Activated T-helper 1 cell treated with anti-CD3 and anti-CD28 coated beads, Interleukin-12 subunit alpha, Interleukin-12 subunit beta, Interleukin-2, Interleukin-4 antibody, amounts not matched to agents 30 ng/mL and 10 ng/mL and 1 ng/mL, durations not matched to agents 14 hours and 24 hours and 36 hours (primary cell): ENCODE measurements around the gene SLC33A1. TPM values are rescaled to one million over a fixed set of nuclear protein-coding genes. Genes with fewer than 3 reads are reported as not detected.

Source experiments
- DNase-seq: peaks from one replicate; pipeline ENCODE4 v3.0.0; 2021; ENCODE audit warnings: low spot score
- H3K27ac Mint-ChIP-seq: one replicate; pipeline ENCODE4 v1.8.0; 2021; ENCODE audit warnings: mild to moderate bottlenecking, mixed read lengths
- H3K27me3 Mint-ChIP-seq: one replicate; pipeline ENCODE4 v1.8.0; 2022; ENCODE audit warnings: mild to moderate bottlenecking, moderate library complexity, mixed read lengths; ENCODE audit not compliant: insufficient read depth
- H3K36me3 Mint-ChIP-seq: one replicate; pipeline ENCODE4 v1.8.0; 2021; ENCODE audit warnings: low read depth, mixed read lengths
- H3K4me1 Mint-ChIP-seq: one replicate; pipeline ENCODE4 v1.8.0; 2021; ENCODE audit warnings: low read depth, mixed read lengths
- H3K4me3 Mint-ChIP-seq: one replicate; pipeline ENCODE4 v1.8.0; 2021; ENCODE audit warnings: mild to moderate bottlenecking, moderate library complexity, mixed read lengths
- H3K9me3 Mint-ChIP-seq: one replicate; pipeline ENCODE4 v1.8.0; 2021; ENCODE audit warnings: mixed read lengths
- intact Hi-C: fragments of 100-400 bp; cut with micrococcal nuclease; formaldehyde crosslinking; loops from one replicate; pipeline ENCODE4 v1.15.1; 2024
- total RNA-seq: library from RNA; stranded (reverse); gene quantifications from 2 replicates; pipeline ENCODE4 v1.2.3, GENCODE V29; 2022

The SLC33A1 gene
- total RNA-seq, 1 donor from 2014 or later: 27.4 TPM

DNA sequence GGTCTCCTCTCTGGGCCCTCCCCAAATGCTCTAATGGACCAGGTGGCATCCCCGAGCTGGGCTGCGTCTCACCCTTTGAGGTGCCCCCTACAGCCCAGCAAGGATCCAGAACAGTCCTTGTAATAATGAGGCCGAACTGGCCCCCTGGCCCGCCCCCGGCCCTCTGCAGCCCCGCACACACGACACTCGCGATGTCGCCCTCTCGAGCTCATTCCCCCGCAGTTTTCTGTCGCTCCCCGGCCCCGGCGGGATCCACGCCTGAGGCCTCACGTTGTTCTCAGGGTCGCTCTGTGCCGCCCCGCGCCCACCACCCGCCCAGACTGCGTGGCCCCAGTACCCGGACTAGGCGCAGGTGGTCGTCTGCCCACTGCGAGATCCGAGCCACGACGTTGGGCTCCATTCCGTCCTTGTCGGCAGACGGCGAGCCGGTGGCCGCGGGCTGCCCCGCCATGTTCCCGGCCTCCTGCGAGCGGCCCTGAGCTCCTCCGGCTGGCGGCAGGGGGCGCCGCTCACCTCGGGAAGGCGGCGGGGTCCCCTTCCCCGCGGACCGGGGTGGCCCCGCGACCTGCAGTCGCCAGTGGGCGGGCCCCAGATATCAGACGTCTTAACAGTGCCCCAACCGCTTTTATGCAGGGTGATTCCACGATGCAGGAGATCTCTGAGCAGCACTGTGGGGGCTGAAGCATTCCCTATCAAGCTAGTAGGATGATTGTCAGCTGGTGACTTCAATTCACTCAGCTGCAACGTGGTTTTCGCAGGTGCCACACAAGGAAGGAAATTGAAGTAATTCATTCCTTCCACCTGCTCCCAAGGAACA lies 48.2 kb downstream of the SLC33A1 start, which contains the start of gene C3orf33:
TSS of gene C3orf33 (minus strand) at position 477 of the 817 bp plus-strand sequence. CDS start at position 451, 26 bp downstream.
- DNase-seq: peak; percentile 70
- H3K4me1 Mint-ChIP-seq: peaks cover 10% of the 10 kb centered on the region
- H3K9me3 Mint-ChIP-seq: no peaks in the 10 kb centered on the region
- peaks cover 6% of the 10 kb centered on the region for H3K27me3 Mint-ChIP-seq
- intact Hi-C loops: loop anchor here (1.0 to 5.0 kb wide), 4 partner anchors 48 to 116 kb away; partner anchors contain the start of genes GMPS and SLC33A1
- peak within 1 kb of the TSS; percentile 83 for H3K4me3 Mint-ChIP-seq
- peak within 1 kb of the TSS; percentile 74 for H3K27ac Mint-ChIP-seq
- peaks cover 2% of the 10 kb centered on the region for H3K36me3 Mint-ChIP-seq

- Mint-ChIP-seq H3K9me3 (no peaks in the 10 kb centered on the region), H3K27ac (peak overlapping the region; percentile 74), H3K36me3 (peaks cover 2% of the 10 kb centered on the region), H3K27me3 (peaks cover 6% of the 10 kb centered on the region), H3K4me3 (peak overlapping the region; percentile 83), H3K4me1 (peaks cover 10% of the 10 kb centered on the region)
- intact Hi-C loops: loop anchor here (5.0 kb wide), 2 partner anchors 63 to 117 kb away; no protein-coding TSS in a partner anchor
- DNase-seq: no peak
These were observed 48.9 kb downstream of the SLC33A1 start for GRCh38 chr3:155805204-155805801.

GRCh38 chr3:155804323-155804722 lies 49.9 kb downstream of the SLC33A1 start:
- Mint-ChIP-seq H3K9me3 (no peaks in the 10 kb centered on the region), H3K36me3 (peaks cover 4% of the 10 kb centered on the region), H3K27me3 (peaks cover 3% of the 10 kb centered on the region), H3K4me1 (peaks cover 10% of the 10 kb centered on the region), H3K27ac (no peak overlapping the region), H3K4me3 (no peak overlapping the region)
- intact Hi-C loops: no loop called here
- no peak for DNase-seq

- intact Hi-C loops: no loop called here
- Mint-ChIP-seq H3K4me1 (no peaks in the 10 kb centered on the region), H3K27ac (no peak overlapping the region), H3K9me3 (peaks cover 8% of the 10 kb centered on the region), H3K36me3 (peaks cover 5% of the 10 kb centered on the region), H3K27me3 (no peaks in the 10 kb centered on the region), H3K4me3 (no peak overlapping the region)
- no peak for DNase-seq
These were observed 61.7 kb downstream of the SLC33A1 start for GRCh38 chr3:155792532-155792931.

DNA sequence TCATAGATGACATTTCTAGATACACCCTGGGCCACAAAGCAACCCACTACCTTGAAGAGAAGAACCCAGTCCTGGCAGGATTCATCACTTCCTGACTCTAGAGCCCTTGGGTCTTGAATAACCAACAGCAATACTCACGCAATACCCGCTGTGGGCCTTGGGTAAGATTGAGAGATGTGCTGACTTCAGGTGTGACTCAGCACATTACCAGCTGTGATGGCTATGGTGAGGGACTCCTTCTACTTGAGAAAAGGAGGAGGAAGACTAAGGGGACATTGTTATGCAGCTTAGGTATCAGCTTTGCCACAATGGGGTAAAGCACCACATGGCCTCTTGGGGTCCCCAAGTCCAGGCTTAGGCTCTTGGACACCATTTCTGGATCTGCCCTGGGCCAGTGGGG lies 63.0 kb downstream of the SLC33A1 start:
- Mint-ChIP-seq H3K9me3 (peaks cover 8% of the 10 kb centered on the region), H3K4me3 (no peak overlapping the region), H3K27me3 (no peaks in the 10 kb centered on the region), H3K36me3 (peaks cover 5% of the 10 kb centered on the region), H3K4me1 (no peaks in the 10 kb centered on the region), H3K27ac (no peak overlapping the region)
- no peak for DNase-seq
- intact Hi-C loops: no loop called here

DNA sequence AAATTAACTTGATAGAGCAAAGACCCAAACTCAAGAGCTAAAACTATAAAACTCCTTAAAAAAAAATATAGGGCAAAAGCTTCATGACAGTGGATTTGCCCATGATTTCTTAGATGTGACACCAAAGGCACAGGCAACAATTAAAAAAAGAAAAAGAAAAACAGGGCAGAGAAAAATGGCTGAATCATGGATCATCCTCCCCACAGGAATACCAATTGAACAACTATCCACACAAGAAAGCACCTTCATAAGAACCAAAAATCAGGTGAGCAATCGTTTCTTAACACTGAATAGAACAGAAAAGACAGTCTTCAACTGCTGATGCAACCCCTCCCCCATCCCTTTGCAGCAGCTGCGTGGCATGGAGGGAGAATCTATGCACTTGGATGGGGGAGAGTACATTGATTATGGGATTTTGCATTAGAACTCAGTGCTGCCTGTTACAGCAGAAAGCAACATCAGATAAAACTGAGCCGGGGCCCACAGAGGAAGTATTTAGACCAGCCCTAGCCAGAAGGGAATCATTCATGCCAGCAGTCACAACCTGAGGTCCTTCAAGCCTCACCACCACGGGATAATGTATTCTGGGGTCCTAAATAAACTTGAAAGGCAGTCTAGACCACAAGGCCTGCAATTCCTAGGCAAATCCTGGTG lies 63.8 kb downstream of the SLC33A1 start:
- H3K4me1 Mint-ChIP-seq: no peaks in the 10 kb centered on the region
- no peak for DNase-seq
- H3K9me3 Mint-ChIP-seq: peaks cover 8% of the 10 kb centered on the region
- intact Hi-C loops: no loop called here
- no peak overlapping the region for H3K4me3 Mint-ChIP-seq
- H3K36me3 Mint-ChIP-seq: peaks cover 5% of the 10 kb centered on the region
- H3K27me3 Mint-ChIP-seq: no peaks in the 10 kb centered on the region
- H3K27ac Mint-ChIP-seq: no peak overlapping the region

DNA sequence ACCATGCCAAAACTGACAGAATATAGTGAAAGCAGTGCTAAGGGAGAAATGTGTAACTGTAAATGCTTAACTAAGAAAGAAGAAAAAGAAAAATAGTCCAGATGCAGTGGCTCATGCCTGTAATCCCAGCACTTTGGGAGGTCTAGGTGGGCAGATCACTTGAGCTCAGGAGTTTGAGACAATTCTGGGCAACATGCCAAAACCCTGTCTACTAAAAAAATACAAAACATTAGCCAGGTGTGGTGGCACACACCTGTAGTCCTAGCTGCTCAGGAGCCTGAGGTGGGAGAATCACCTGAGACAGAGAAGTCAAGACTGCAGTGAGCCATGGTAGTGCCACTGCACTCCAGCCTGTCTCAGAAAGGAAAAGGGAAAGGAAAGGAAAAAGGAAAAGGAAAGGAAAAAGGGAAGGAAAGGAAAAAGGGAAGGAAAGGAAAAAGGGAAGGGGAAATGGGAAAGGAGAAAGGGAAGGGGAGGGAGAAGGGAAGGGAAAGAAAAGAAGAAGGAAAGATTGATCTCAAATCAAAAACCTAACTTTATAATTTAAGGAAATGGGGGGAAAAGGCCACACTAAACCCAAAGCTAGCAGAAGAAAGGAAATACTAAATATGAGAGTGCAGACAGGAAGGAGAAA lies 68.4 kb downstream of the SLC33A1 start:
- Mint-ChIP-seq H3K4me3 (no peak overlapping the region), H3K36me3 (peaks cover 5% of the 10 kb centered on the region), H3K9me3 (peaks cover 7% of the 10 kb centered on the region), H3K27me3 (no peaks in the 10 kb centered on the region), H3K4me1 (no peaks in the 10 kb centered on the region), H3K27ac (no peak overlapping the region)
- DNase-seq: no peak
- intact Hi-C loops: no loop called here

DNA sequence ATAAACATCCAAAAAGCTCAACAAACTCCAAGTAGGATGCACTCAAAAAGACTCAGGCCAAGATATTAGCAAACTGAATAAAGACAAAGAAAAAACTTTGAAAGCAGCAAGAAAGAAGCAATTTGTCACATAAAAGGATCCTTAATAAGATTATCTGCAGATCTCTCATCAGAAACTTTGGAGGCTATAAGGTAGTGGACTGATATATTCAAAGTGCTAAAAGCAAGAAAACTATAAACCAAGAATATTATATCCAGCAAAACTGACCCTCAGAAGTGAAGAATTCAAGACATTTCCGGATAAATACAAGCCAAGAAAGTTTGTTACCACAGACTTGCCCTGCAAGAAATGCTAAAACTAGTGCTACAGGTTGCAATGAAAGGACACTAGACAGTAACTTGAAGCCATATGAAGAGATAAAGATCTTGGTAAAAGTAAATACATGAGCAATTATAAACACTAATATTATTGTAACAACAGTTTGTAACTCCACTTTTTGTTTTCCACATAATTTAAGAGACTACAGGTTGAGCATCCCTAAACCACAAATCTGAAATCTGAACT lies 71.8 kb downstream of the SLC33A1 start:
- Mint-ChIP-seq H3K4me1 (no peaks in the 10 kb centered on the region), H3K27me3 (no peaks in the 10 kb centered on the region)

DNA sequence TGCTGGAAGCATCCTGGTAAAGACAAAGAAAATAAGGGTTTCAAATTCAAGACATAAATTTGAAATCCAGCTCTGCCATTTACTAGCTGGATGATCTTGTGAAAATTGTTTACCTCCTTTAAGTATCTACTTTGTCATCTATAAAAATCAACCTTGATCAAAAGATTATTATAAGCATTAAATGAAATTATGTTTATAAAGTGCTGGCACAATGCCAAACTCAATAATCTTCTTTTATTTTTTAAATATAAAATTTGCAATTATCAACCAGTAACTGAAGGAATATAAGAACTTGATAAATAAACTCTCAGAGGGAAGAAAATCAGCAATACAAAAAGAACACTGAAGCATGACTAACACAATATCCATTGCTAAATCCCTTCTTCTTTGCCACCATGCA lies 73.9 kb downstream of the SLC33A1 start:
- DNase-seq: no peak
- no peaks in the 10 kb centered on the region for H3K27me3 Mint-ChIP-seq
- H3K9me3 Mint-ChIP-seq: peaks cover 7% of the 10 kb centered on the region
- peaks cover 5% of the 10 kb centered on the region for H3K36me3 Mint-ChIP-seq
- intact Hi-C loops: no loop called here
- H3K27ac Mint-ChIP-seq: no peak overlapping the region
- H3K4me1 Mint-ChIP-seq: no peaks in the 10 kb centered on the region
- no peak overlapping the region for H3K4me3 Mint-ChIP-seq

More for the DNA sequence above, 71.8 kb downstream of the SLC33A1 start:
- Mint-ChIP-seq H3K36me3 (peaks cover 5% of the 10 kb centered on the region), H3K4me3 (no peak overlapping the region), H3K9me3 (peaks cover 7% of the 10 kb centered on the region), H3K27ac (no peak overlapping the region)
- DNase-seq: no peak
- intact Hi-C loops: no loop called here

DNA sequence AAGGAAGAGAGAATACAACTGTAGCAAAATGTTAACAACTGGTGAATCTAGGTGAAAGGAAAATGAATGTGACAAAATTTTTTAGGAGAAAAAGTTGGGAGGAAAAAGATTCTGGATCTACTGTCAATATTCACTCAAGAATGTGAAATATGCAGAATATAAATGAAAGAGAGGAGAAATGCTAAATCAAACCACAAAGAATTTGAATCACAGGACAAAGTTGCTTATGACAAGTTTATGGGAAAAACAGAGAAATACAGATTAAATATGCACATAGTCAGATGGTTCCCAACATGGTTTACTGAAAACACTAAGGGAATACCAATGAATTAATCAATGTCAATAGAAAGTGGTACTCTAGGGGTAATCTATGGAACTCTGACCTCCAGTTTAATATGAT lies 75.8 kb downstream of the SLC33A1 start:
- H3K4me3 Mint-ChIP-seq: no peak overlapping the region
- intact Hi-C loops: no loop called here
- no peaks in the 10 kb centered on the region for H3K4me1 Mint-ChIP-seq
- DNase-seq: no peak
- H3K27me3 Mint-ChIP-seq: no peaks in the 10 kb centered on the region
- no peak overlapping the region for H3K27ac Mint-ChIP-seq
- peaks cover 7% of the 10 kb centered on the region for H3K9me3 Mint-ChIP-seq
- H3K36me3 Mint-ChIP-seq: peaks cover 5% of the 10 kb centered on the region

- Mint-ChIP-seq H3K27me3 (no peaks in the 10 kb centered on the region), H3K36me3 (no peaks in the 10 kb centered on the region), H3K27ac (no peak overlapping the region), H3K9me3 (no peaks in the 10 kb centered on the region), H3K4me3 (no peak overlapping the region), H3K4me1 (no peaks in the 10 kb centered on the region)
- intact Hi-C loops: no loop called here
- DNase-seq: no peak
These were observed 81.4 kb downstream of the SLC33A1 start for GRCh38 chr3:155772801-155773200.

DNA sequence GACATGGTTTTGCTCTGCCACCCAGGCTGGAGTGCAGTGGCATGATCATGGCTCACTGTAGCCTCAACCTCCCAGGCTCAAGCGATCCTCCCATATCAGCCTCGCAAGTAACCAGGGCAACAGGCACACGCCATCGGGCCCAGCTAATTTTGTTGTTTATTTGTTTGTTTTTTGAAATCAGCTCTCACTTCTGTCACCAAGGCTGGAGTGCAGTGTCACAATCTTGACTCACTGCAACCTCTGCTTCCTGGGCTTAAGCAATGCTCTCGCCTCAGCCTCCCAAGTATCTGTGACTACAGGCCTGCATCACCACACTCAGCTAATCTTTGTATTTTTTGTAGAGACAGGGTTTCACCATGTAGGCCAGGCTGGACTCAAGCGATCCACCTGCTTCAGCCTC lies 83.1 kb downstream of the SLC33A1 start:
- H3K4me1 Mint-ChIP-seq: no peaks in the 10 kb centered on the region

More for the DNA sequence above, 83.1 kb downstream of the SLC33A1 start:
- DNase-seq: no peak
- Mint-ChIP-seq H3K27me3 (no peaks in the 10 kb centered on the region), H3K4me3 (no peak overlapping the region), H3K36me3 (no peaks in the 10 kb centered on the region), H3K9me3 (no peaks in the 10 kb centered on the region), H3K27ac (no peak overlapping the region)
- intact Hi-C loops: no loop called here
